ENCODE measurements around the gene MSI2.

DNA sequence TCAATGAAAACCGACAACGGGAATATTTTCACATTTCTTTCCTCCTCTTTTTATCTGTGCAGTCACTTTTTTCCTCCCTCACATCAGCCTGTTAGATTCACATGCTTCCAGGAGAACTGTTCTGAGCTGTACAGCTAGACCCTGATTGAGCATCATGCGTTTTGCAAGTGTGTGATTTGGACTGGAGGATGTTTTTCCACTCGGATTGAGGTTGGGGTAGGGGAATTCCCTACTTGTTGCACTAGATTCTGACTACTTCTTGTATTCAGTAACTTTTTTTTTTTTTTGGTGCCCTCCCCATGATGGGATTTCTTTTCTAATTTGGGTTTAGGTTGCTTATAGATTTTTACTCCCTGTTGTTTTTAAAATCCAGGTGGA lies 4.8 kb downstream of the MSI2 start:
- no peak for TF ChIP-seq EZH2 (IDR thresholded peaks at IDR 0.05; ENCODE audit: insufficient read depth, low read length)
- TF ChIP-seq, protein P1, sequence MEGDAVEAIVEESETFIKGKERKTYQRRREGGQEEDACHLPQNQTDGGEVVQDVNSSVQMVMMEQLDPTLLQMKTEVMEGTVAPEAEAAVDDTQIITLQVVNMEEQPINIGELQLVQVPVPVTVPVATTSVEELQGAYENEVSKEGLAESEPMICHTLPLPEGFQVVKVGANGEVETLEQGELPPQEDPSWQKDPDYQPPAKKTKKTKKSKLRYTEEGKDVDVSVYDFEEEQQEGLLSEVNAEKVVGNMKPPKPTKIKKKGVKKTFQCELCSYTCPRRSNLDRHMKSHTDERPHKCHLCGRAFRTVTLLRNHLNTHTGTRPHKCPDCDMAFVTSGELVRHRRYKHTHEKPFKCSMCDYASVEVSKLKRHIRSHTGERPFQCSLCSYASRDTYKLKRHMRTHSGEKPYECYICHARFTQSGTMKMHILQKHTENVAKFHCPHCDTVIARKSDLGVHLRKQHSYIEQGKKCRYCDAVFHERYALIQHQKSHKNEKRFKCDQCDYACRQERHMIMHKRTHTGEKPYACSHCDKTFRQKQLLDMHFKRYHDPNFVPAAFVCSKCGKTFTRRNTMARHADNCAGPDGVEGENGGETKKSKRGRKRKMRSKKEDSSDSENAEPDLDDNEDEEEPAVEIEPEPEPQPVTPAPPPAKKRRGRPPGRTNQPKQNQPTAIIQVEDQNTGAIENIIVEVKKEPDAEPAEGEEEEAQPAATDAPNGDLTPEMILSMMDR (IDR thresholded peaks at IDR 0.05; ENCODE audit: insufficient read depth, low read depth, low read length): no peak
